AG04450 (cell line): Measurements from ENCODE around the gene NINJ2. TPM values are rescaled to one million over a fixed set of nuclear protein-coding genes. Genes with fewer than 3 reads are reported as not detected.

Experiments used
- CTCF ChIA-PET: fragments of 300-600, 350-600 bp; formaldehyde crosslinking; extraction: SDS; loops from one replicate; lab custom pipeline; 2022; ENCODE audit warnings: antibody characterized with exemption, inconsistent platforms; lab: Charles Lee
- POLR2A ChIA-PET: fragments of 350-600 bp; formaldehyde crosslinking; extraction: SDS; loops from one replicate; lab custom pipeline; 2021; ENCODE audit warnings: antibody characterized with exemption, inconsistent platforms; lab: Yijun Ruan, JAX
- DNase-seq: peaks from one replicate; pipeline ENCODE4 v3.0.0-alpha.2; 2011; ENCODE audit warnings: low read depth, low spot score
- H3K27ac ChIP-seq: one replicate; pipeline ENCODE4 v1.5.1; 2012; ENCODE audit warnings: low read depth, low read length, control low read depth
- H3K27me3 ChIP-seq: one replicate; pipeline ENCODE4 v1.6.0; 2012; ENCODE audit warnings: low read length; ENCODE audit not compliant: control insufficient read depth, insufficient read depth
- H3K4me3 ChIP-seq: 2 replicates; pipeline ENCODE4 v1.5.1; 2011; ENCODE audit warnings: mild to moderate bottlenecking, low read depth, low read length, control low read depth
- H3K9me3 ChIP-seq: 2 replicates; pipeline ENCODE4 v1.5.1; 2012; ENCODE audit warnings: low read length; ENCODE audit not compliant: control insufficient read depth, insufficient read depth
- CTCF ChIP-seq: IDR thresholded peaks from 2 replicates; pipeline ENCODE4 v1.5.1; 2011; ENCODE audit warnings: low read depth, low read length, control low read depth, inconsistent platforms
- polyA plus RNA-seq: library from polyadenylated mRNA; depleted of rRNA; stranded (reverse); fragments of >200 nt; gene quantifications from 2 replicates; pipeline ENCODE4 v1.2.3, GENCODE V29; 2011

NINJ2 gene
- polyA plus RNA-seq, 1 experiment = not detected

- Histone ChIP-seq H3K27ac (no peak overlapping the region), H3K4me3 (no peak overlapping the region), H3K27me3 (peaks cover 29% of the 10 kb centered on the region), H3K9me3 (no peaks in the 10 kb centered on the region)
- TF ChIP-seq CTCF = no peak
- ChIA-PET CTCF (interaction anchor here (1.0 to 1.4 kb wide), 2 partner anchors 22 to 153 kb away, joined by 3 read pairs; no protein-coding TSS in a partner anchor), POLR2A (interaction anchor here (0.6 kb wide), 1 partner anchor 12 kb away, joined by 3 read pairs; no protein-coding TSS in a partner anchor)
- DNase-seq = no peak
Observed at GRCh38 chr12:597926-598568, 65.2 kb downstream of the NINJ2 start.

DNA sequence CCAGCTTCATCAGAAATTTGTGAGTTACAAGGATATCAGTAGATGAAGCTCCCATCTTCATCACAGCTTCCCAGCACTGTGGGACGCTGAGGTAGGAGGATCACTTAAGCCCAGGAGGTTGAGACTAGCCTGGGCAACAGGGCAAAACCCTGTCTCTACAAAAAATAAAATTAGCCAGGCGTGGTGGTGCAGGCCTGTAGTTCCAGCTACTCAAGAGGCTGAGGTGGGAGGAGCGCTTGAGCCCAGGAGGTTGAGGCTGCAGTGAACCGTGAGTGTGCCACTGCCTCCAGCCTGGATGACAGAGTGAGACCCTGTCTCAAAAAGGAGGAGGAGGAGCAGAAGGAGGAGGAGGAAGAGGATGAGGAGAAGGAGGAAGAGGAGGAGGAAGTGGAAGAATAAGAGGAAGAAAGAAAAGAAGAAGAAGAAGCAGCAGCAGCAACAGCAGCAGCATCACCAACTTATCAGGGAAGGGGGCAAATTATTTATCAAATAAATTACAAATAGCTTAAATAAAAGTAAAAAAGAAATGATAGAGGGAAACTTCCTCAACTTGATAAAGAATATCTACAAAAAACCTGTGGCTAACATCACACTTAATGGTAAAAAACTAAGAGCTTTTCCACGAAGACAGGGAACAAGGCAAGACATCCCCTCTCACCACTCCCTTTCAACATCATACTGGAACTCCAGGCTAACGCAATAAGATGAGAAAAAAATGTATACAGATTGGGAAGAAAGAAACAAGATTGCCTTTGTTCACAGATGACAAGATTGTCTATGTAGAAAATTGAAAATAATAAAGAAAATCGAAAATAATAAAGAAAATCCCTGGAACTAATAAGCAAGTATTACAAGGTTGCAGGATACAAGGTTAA, 69.6 kb downstream of the NINJ2 start:
- no peak overlapping the region for H3K27ac ChIP-seq
- POLR2A ChIA-PET = no interaction called here
- TF ChIP-seq CTCF = no peak
- peaks cover 46% of the 10 kb centered on the region for H3K27me3 ChIP-seq
- no peak for DNase-seq
- H3K4me3 ChIP-seq = no peak overlapping the region
- CTCF ChIA-PET = interaction anchor here (1.1 to 1.4 kb wide), 2 partner anchors 18 to 158 kb away, joined by 3 to 4 read pairs; partner anchors contain the start of gene WNK1
- H3K9me3 ChIP-seq = no peaks in the 10 kb centered on the region

DNA sequence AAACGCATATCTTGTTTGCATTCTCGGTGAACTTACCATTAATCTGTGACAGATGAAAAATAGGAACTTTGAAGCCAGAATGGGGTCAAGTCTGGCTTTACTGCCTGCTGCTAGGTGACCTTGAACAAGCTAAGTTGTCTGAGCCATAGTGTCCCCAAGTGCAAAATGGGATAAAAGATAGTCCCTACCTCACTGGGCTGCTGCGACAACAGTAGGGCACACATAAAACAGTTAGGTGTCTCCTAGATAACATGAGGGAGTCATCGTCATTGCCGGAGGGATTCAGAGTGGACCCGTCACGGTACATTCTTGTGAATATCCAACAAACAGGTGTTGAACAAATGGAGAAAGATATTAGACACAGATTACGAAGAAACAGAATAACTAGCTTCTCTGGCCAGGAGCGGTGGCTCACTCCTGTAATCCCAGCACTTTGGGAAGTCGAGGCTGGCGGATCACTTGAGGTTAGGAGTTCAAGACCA, 71.2 kb downstream of the NINJ2 start:
- H3K4me3 ChIP-seq = no peak overlapping the region
- no peak overlapping the region for H3K27ac ChIP-seq
- H3K9me3 ChIP-seq = no peaks in the 10 kb centered on the region; the same call in 1 of the 2 replicates
- ChIA-PET POLR2A (no interaction called here), CTCF (interaction anchor here (1.1 kb wide), 1 partner anchor 15 kb away, joined by 3 read pairs; no protein-coding TSS in a partner anchor)
- TF ChIP-seq CTCF = no peak
- no peak for DNase-seq
- H3K27me3 ChIP-seq = peaks cover 35% of the 10 kb centered on the region

- H3K4me3 ChIP-seq = no peak overlapping the region
- POLR2A ChIA-PET = no interaction called here
- no peak for DNase-seq
- H3K27ac ChIP-seq = no peak overlapping the region
- no peak for TF ChIP-seq CTCF
- H3K9me3 ChIP-seq = no peaks in the 10 kb centered on the region; the same call in 1 of the 2 replicates
- H3K27me3 ChIP-seq = peaks cover 33% of the 10 kb centered on the region
- CTCF ChIA-PET = interaction anchor here (1.1 kb wide), 1 partner anchor 14 kb away, joined by 3 read pairs; no protein-coding TSS in a partner anchor
Observed at GRCh38 chr12:591167-592023, 71.8 kb downstream of the NINJ2 start.
